Measurements from ENCODE around the gene HSPA4L.
A peak's percentile ranks its signal among the peaks of the same experiment; 100 is the strongest.

HSPA4L gene

GRCh38 chr4:127782275-127783025 is at the start of gene HSPA4L:
TSS of gene HSPA4L (plus strand) at chr4:127782322. CDS start at chr4:127782551, 229 bp downstream.
- DNase-seq, result peak; percentile 74

DNA sequence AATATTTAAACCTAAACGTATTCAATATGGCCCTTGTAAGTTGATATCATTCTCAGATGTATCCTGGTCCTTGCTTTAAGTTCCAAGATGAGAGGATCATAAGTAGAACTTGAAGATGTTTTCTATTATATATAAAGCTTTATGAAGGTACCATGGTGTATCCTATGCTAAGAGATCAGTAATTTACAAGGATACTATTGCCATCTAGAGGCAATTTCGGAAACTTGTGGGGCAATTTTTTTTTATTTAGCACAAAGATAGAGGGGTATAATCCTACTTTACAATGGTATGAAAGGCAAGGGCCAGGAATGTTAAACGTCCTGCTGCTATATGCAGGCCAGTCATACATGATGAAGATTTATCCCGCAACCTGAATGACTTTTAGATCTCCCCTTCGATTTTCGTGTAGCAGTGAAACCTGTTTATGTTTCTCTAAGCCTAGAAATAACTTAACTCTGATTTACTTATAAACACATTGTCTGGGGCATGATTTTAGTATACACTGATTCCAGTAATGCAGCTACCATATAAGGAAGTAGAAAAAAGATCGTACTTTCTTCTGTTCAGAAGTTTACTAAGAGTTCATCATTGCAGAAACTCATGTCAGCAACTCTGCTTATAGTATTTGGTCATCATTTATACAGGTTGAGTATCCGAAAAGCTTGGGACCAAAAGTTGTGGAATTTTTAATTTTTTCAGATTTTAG is 49.3 kb upstream of the HSPA4L start:
- peak; percentile 47 for DNase-seq

- DNase-seq, result no peak
Measured at GRCh38 chr4:127734976-127735375, 47.1 kb upstream of the HSPA4L start.

DNA sequence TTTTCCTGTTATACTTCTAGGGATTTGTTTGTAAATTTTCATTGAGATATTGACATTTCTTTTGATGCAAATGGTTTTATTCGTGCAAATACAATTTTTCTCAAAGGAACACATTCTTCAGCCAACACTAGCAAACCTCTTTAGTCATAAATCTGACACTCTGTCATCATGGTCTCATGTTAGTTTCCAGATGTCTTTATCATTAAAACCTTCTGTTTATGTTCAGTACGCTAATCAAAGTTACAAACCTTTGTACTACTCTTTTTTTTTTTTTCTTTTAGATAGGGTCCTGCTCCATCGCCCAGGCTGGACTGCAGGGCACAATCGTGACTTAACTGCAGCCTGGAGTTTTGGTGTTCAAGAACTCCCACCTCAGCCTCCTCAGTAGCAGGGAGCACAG is 44.8 kb upstream of the HSPA4L start:
- DNase-seq, result no peak

- DNase-seq, result no peak
Measured at GRCh38 chr4:127741247-127741646, 40.9 kb upstream of the HSPA4L start.

DNA sequence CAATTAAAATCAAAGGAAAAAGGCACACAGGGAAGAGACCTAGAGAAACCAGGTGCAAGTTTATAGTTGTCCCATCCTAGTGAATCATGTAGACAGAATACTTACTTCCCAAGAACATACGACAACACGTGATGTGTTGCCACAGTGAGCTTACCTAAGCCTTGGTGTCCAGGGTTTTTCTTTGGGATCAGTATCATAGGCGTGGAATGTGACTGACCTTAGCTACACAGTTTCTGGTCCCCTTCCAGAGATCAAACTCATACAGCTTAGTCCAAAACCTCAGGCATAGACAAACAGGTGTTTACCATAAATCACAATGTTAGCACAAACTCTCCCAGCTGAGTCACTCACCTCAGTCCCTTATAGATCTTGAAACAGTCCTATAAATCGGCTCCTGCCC is 34.2 kb upstream of the HSPA4L start:
- DNase-seq, result no peak

DNA sequence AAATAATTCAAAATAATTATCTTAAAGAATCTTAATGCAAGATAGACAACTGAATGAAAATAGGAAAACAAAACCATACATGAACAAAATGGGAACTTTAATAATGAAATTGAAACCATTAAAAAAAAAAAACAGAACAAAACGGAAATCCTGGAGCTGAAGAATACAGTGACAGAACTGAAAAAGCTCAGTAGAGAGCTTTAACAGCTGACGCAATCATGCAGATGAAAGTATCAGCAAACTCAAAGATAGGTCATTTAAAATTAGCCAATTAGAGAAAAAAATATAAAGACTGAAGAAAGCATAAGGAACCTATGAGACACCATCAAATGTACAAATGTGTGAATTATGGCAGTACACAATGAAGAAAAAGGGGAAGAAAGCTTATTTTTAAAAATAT is 33.2 kb upstream of the HSPA4L start:
- DNase-seq, result no peak

- DNase-seq, result no peak
Measured at GRCh38 chr4:127756906-127757305, 25.2 kb upstream of the HSPA4L start.

GRCh38 chr4:127759228-127759820 is 22.8 kb upstream of the HSPA4L start:
- no peak for DNase-seq

DNA sequence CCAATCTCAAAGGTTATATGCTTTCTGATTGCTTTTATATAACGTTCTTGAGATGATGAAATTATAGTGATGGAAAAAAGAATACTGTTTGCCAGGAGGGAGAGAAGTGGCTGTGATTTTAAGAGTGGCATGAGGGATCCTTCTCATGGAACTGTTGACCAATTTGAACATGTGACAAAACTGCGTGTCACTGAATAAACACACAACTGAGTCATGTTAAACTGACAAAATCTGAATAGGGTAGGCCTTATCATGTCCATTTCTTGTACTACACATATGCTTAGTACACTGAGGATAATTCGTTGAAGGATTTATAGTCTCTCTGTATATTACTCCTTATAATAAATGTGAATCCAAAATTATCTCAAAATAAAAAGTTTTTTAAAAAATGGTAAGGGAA is 22.2 kb upstream of the HSPA4L start:
- no peak for DNase-seq

- peak; percentile 27 for DNase-seq
Measured at GRCh38 chr4:127771535-127772275, 10.4 kb upstream of the HSPA4L start.

- no peak for DNase-seq
Measured at GRCh38 chr4:127772769-127773671, 9.1 kb upstream of the HSPA4L start.

GRCh38 chr4:127775843-127776242 is 6.3 kb upstream of the HSPA4L start:
- no peak for DNase-seq

DNA sequence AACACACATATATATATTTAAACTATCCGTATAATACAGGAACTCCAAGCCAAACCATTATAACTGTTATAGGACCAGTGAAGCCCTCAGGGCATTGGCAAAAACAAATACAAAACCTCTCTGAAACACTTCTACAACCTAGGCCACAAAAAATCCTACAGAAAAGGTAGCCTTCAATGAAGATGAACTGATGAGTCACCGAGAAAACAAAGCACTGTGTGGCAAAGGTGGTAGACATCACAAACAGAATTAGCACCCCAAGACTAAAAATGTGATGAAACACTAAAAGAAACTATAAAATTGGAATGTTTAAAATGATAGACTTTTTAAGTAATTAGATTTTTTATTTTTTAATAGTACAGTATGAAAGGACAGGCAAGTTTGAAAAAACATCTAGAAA is 5.5 kb upstream of the HSPA4L start:
- DNase-seq, result peak; percentile 67

DNA sequence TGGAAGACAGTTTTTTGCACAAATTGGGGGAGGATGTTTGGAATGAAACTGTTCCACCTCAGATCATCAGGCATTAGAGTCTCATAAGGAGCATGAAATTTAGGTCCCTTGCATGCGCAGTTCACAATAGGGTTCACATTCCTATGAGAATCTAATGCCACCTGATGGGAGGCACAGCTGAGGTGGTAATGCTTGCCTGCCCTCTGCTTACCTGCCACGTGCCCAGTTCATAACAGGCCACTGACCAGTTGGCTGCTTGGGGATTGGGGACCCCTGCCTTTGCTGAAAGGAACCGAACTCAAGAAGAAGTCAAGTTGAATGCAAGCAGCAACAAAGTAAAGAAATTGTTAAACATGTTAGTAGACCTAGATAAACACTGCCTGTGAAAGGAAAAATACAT is 4.6 kb upstream of the HSPA4L start:
- peak; percentile 9 for DNase-seq

DNA sequence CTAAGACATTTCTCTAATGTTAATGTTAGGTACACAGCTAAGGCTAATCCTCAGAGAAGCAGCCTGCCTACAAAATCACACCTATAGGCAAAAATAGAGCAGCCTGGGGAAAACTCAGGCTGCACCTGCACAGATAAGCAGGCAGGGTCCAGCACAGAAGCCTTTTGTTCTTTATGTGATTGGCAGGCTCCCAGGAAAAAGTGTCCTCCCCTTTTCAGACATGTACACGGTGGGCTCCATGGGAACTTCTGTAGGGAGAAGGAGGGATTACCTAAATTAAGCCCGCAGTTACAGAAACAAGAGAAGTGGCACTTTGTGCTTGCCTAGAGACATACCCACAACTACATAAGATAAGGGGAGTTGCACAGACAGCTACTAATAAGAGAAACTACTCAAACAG is 4.0 kb upstream of the HSPA4L start:
- DNase-seq, result peak; percentile 27

- no peak for DNase-seq
Measured at GRCh38 chr4:127780598-127780997, 1.5 kb upstream of the HSPA4L start.

- DNase-seq, result peak; percentile 61
Measured at GRCh38 chr4:127781300-127782024, 660 bp upstream of the HSPA4L start.

- DNase-seq, result peak; percentile 90
Measured at GRCh38 chr4:127782025-127782274, 172 bp upstream of the HSPA4L start.

DNA sequence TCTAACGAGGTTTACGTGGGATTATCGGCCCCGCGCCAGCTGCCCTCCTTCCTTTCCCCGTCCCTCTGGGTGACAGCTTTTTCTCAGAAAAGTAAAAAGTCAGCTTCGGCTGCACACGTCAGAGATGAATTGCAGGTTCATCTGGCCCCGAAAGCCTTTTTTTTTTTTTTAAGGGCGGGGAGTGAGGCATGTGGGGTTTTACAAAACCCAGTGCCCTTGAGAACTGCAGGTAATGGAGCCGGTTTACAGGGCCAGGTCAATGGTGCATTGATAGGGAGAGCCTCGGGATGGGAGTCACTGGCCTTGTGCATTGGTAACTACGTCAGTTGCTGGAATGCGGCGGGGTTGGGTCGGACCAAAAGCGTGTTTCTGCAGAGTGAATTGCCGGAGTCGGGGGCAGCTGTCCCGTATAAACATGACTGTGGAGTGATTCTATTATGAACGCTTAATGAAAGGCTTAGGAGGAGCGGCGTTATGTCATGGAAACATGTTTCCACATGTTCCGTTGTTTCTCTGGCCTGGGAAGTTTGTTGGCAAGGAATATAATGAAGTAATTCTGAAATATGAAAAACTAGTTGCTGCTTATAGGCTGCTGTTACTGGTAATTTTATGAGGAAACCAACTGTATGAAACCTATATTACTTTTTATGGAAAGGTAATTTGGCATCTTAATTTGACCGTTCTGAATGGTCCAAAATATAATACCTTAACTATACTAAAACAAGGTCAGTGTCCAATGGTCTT is 1.1 kb downstream of the HSPA4L start:
- peak; percentile 67 for DNase-seq

Measured in NCI-H69 (cell line).